Measurements from ENCODE around the gene THSD4. TPM values are rescaled to one million over a fixed set of nuclear protein-coding genes. Genes with fewer than 3 reads are reported as not detected.
A peak's percentile ranks its signal among the peaks of the same experiment; 100 is the strongest.
"Not testable (repeated sequence)": the region's sequence is repeated elsewhere in the genome, so short reads cannot be mapped to it uniquely, and the experiment has no call there.

The THSD4 gene
- total and polyA plus RNA-seq, 9 of the 15 experiments (the other 6 are each of a cell fraction or from before 2014, with no cell fraction given) = 0.04 TPM; not detected in 5

- no peak for TF ChIP-seq THRB (CRISPR knock-in tag; conservative IDR thresholded peaks at IDR 0.05)
- no peak for TF ChIP-seq U2AF2 (optimal IDR thresholded peaks at IDR 0.05; ENCODE audit: low read depth, low read length)
- no peak for TF ChIP-seq CHD4 (IDR thresholded peaks at IDR 0.05; ENCODE audit: insufficient read depth, insufficient replicate concordance, low read depth, low read length, poor library complexity, severe bottlenecking)
- no peak for TF ChIP-seq BRF2 (IDR thresholded peaks at IDR 0.05; ENCODE audit: borderline replicate concordance, insufficient read depth, insufficient read length)
- no peak for TF ChIP-seq ZNF699 (CRISPR knock-in tag; IDR thresholded peaks at IDR 0.05; ENCODE audit: insufficient replicate concordance)
- TF ChIP-seq RBFOX2 (IDR thresholded peaks at IDR 0.05; ENCODE audit: low read depth, low read length) = no peak
Measured at GRCh38 chr15:71212146-71212545, 96.9 kb downstream of the THSD4 start (continued).

- DNase-seq (ENCODE audit: extremely low read depth in 1 of 4, low spot score in 3 of 4); intact Hi-C loops (cut with micrococcal nuclease); H3K9ac ChIP-seq (ENCODE audit: insufficient read depth in 1 of 2, low read depth in 2 of 2, low read length in 2 of 2); H3K9me1 ChIP-seq (ENCODE audit: control insufficient read depth, insufficient read depth, low read length); H3K9me3 ChIP-seq (replicated peaks; ENCODE audit: control insufficient read depth, insufficient read depth, low read depth, low read length); H3K4me2 ChIP-seq (ENCODE audit: insufficient read depth, low read length); H3K27ac ChIP-seq (ENCODE audit: extremely low read depth, low read depth, low read length); H3K27me3 ChIP-seq (ENCODE audit: control insufficient read depth in 2 of 2, insufficient read depth in 2 of 2, low read length in 2 of 2); H3K4me1 ChIP-seq (replicated peaks in 1 of 2; ENCODE audit: control insufficient read depth in 2 of 2, insufficient read depth in 2 of 2, low read length in 2 of 2); H4K20me1 ChIP-seq (replicated peaks; ENCODE audit: control insufficient read depth, insufficient read depth, low read length); in situ Hi-C loops (cut with MboI); H3K4me3 ChIP-seq; H3K36me3 ChIP-seq (ENCODE audit: control insufficient read depth, insufficient read depth, low read length); FAIRE-seq; ATAC-seq; BruUV-seq (replicated peaks); H3K79me2 ChIP-seq (ENCODE audit: control insufficient read depth, insufficient read depth, low read length); H2AFZ ChIP-seq (ENCODE audit: low read depth, low read length); CTCF ChIA-PET (ENCODE audit: low intra/inter-chr PET ratio): not testable (repeated sequence)
- POLR2A ChIA-PET = interaction anchor here (0.9 to 1.0 kb wide), 2 partner anchors 8 to 9 kb away, joined by 3 read pairs; no protein-coding TSS in a partner anchor
- 4% methylated on average over 8 of the region's 8 CpGs for WGBS (ENCODE audit: insufficient coverage, low coverage, missing lambda C conversion rate)
- peak; percentile 67 for TF ChIP-seq NFYB (IDR thresholded peaks at IDR 0.05; ENCODE audit: extremely low read depth, insufficient read length)
Measured at GRCh38 chr15:71213943-71214342, 98.7 kb downstream of the THSD4 start.
